Endothelial cell of umbilical vein (primary cell): Measurements from ENCODE around the gene TSPOAP1. TPM values are rescaled to one million over a fixed set of nuclear protein-coding genes. Genes with fewer than 3 reads are reported as not detected.

Experiments used
- BruUV-seq: library from RNA; stranded (reverse); fragments of 400-500 nt; replicated peaks from 2 replicates; lab custom pipeline; 2021; lab: Mats Ljungman, UMichigan
- CTCF ChIA-PET: fragments of 300-600, 350-600 bp; sonication (Branson Sonifier 250); formaldehyde crosslinking; loops from one replicate; lab custom pipeline; 2021; ENCODE audit warnings: antibody characterized with exemption, inconsistent platforms; lab: Charles Lee
- POLR2A ChIA-PET: fragments of 300-600, 350-600 bp; sonication (Branson Sonifier 250); formaldehyde crosslinking; loops from one replicate; lab custom pipeline; 2021; ENCODE audit warnings: antibody characterized with exemption, inconsistent platforms; lab: Charles Lee
- DNase-seq: peaks from one replicate; pipeline ENCODE4 v3.0.0-alpha.2; 2011; ENCODE audit warnings: low read depth, low spot score
- FAIRE-seq: peaks from 2 replicates; lab custom pipeline; 2011; peaks lifted over from hg19 to GRCh38; lab: Jason Lieb, UNC
- H2AFZ ChIP-seq: 2 replicates; pipeline ENCODE4 v1.6.0; 2012; ENCODE audit warnings: low read depth, low read length, control low read depth, inconsistent platforms
- H3K27ac ChIP-seq: 2 replicates; pipeline ENCODE4 v1.5.1; 2011; ENCODE audit warnings: low read depth, mild to moderate bottlenecking, control low read depth, low read length, moderate library complexity; ENCODE audit not compliant: insufficient read depth
- H3K27me3 ChIP-seq, 2 experiments: 2 replicates each; pipeline versions ENCODE4 v1.6.0 to v1.6.1; 2011; ENCODE audit warnings: low read length in 2 of 2, mixed read lengths in 1 of 2; ENCODE audit not compliant: control insufficient read depth in 2 of 2, insufficient read depth in 2 of 2
- H3K36me3 ChIP-seq, 2 experiments: 2 replicates in 1 of 2; 3 replicates in 1 of 2; pipeline ENCODE4 v1.5.1; 2011; ENCODE audit warnings: low read length in 2 of 2, mild to moderate bottlenecking in 1 of 2, moderate library complexity in 1 of 2; ENCODE audit not compliant: control insufficient read depth in 2 of 2, insufficient read depth in 2 of 2; ENCODE audit errors: extremely low read depth in 1 of 2
- H3K4me1 ChIP-seq: 3 replicates; pipeline ENCODE4 v1.5.1; 2011; ENCODE audit warnings: mild to moderate bottlenecking, low read length; ENCODE audit not compliant: control insufficient read depth, insufficient read depth; ENCODE audit errors: extremely low read depth
- H3K4me2 ChIP-seq: 2 replicates; pipeline ENCODE4 v1.6.1; 2011; ENCODE audit warnings: low read length, control low read depth, mixed read lengths; ENCODE audit not compliant: insufficient read depth
- H3K4me3 ChIP-seq, 3 experiments: fragments of 200-600 bp in 1 of 3; sonication (generic), shearing (Covaris generic) in 1 of 3; replicated peaks in 1 of 3; 2 replicates each; pipeline ENCODE4 v1.5.1; 2011 to 2016; ENCODE audit warnings: control low read depth in 3 of 3, low read length in 3 of 3, mild to moderate bottlenecking in 2 of 3, inconsistent platforms in 1 of 3, low read depth in 1 of 3, moderate library complexity in 1 of 3; ENCODE audit not compliant: insufficient read depth in 1 of 3
- H3K79me2 ChIP-seq: 2 replicates; pipeline ENCODE4 v1.6.0; 2012; ENCODE audit warnings: low read length, inconsistent platforms; ENCODE audit not compliant: control insufficient read depth, insufficient read depth
- H3K9ac ChIP-seq: replicated peaks from 2 replicates; pipeline ENCODE3; 2011; ENCODE audit warnings: low read length, control low read depth; ENCODE audit not compliant: insufficient read depth; ENCODE audit errors: extremely low read depth
- H3K9me1 ChIP-seq: replicated peaks from 3 replicates; pipeline ENCODE4 v1.6.0; 2011; ENCODE audit warnings: mild to moderate bottlenecking, low read length; ENCODE audit not compliant: control insufficient read depth, insufficient read depth; ENCODE audit errors: extremely low read depth
- H3K9me3 ChIP-seq: replicated peaks from 2 replicates; pipeline ENCODE4 v1.5.1; 2012; ENCODE audit warnings: low read length, inconsistent platforms; ENCODE audit not compliant: control insufficient read depth, insufficient read depth
- H4K20me1 ChIP-seq: replicated peaks from 2 replicates; pipeline ENCODE3; 2011; ENCODE audit warnings: mild to moderate bottlenecking, low read length; ENCODE audit not compliant: control insufficient read depth, insufficient read depth; ENCODE audit errors: extremely low read depth
- CTCF ChIP-seq, 2 donors: IDR thresholded peaks; 1 replicate in 1 of 2; 2 replicates in 1 of 2; pipeline ENCODE4 v1.5.1; 2011; ENCODE audit warnings: low read length in 2 of 2, mild to moderate bottlenecking in 2 of 2, moderate library complexity in 2 of 2, control low read depth in 1 of 2, inconsistent platforms in 1 of 2, low read depth in 1 of 2; ENCODE audit not compliant: insufficient read depth in 1 of 2; ENCODE audit errors: extremely low read depth in 1 of 2
- EZH2 ChIP-seq: IDR thresholded peaks from 2 replicates; pipeline ENCODE4 v1.6.1; 2012; ENCODE audit warnings: borderline replicate concordance, low read depth, mild to moderate bottlenecking, moderate library complexity, low read length, inconsistent platforms; ENCODE audit not compliant: severe bottlenecking
- FOS ChIP-seq: IDR thresholded peaks from 2 replicates; pipeline ENCODE4 v1.6.1; 2011; ENCODE audit warnings: mild to moderate bottlenecking, low read length, moderate library complexity, borderline replicate concordance; ENCODE audit not compliant: insufficient read depth
- GATA2 ChIP-seq: IDR thresholded peaks from 2 replicates; pipeline ENCODE4 v1.7.0; 2011; ENCODE audit warnings: low read depth, mild to moderate bottlenecking, moderate library complexity, mixed read lengths, low read length; ENCODE audit not compliant: insufficient read length, insufficient read depth
- JUN ChIP-seq: IDR thresholded peaks from 2 replicates; pipeline ENCODE4 v1.6.1; 2011; ENCODE audit warnings: borderline replicate concordance, low read depth; ENCODE audit not compliant: insufficient read length, insufficient read depth
- MYC ChIP-seq: IDR thresholded peaks from one replicate; pipeline ENCODE4 v1.6.1; 2011; ENCODE audit warnings: mild to moderate bottlenecking, low read depth, low read length
- POLR2A ChIP-seq: IDR thresholded peaks from 2 replicates; pipeline ENCODE4 v1.6.1; 2012; ENCODE audit warnings: low read depth, mild to moderate bottlenecking, control low read depth, low read length
- POLR2AphosphoS5 ChIP-seq: IDR thresholded peaks from 2 replicates; pipeline ENCODE4 v1.6.1; 2012; ENCODE audit warnings: low read depth, mild to moderate bottlenecking, control low read depth, low read length, moderate library complexity; ENCODE audit not compliant: insufficient read depth
- dilution Hi-C: fragments of 300-500 bp; cut with MboI; formaldehyde crosslinking; loops from one replicate; pipeline ENCODE4 v1.15.0; 2019; ENCODE audit warnings: low sequenced_read_pairs; ENCODE audit not compliant: extremely low pct_ligation_motif_present
- intact Hi-C: fragments of 100-400 bp; cut with micrococcal nuclease; formaldehyde crosslinking; loops from one replicate; pipeline ENCODE4 v1.10.0; 2022
- polyA plus RNA-seq, 4 experiments: library from polyadenylated mRNA; depleted of rRNA in 3 of 4; stranded (reverse) in 3 of 4; unstranded in 1 of 4; fragments of >200 nt; gene quantifications; 2 replicates each; pipeline versions ENCODE4 v1.2.1 to v1.2.3, GENCODE V29; 2011 to 2012; ENCODE audit warnings: missing spikeins in 1 of 4
- total RNA-seq: library from RNA; stranded (reverse); gene quantifications from 2 replicates; pipeline ENCODE4 v1.2.3, GENCODE V29; 2021
- TF ChIP-seq, protein P1 (sequence below): IDR thresholded peaks from 2 replicates; pipeline ENCODE4 v1.6.1; 2011; ENCODE audit not compliant: insufficient read depth, insufficient read length

TSPOAP1 gene
- total and polyA plus RNA-seq, 2 donors (not counting 3 experiments of a cell fraction or from before 2014, with no cell fraction given) = not detected

DNA sequence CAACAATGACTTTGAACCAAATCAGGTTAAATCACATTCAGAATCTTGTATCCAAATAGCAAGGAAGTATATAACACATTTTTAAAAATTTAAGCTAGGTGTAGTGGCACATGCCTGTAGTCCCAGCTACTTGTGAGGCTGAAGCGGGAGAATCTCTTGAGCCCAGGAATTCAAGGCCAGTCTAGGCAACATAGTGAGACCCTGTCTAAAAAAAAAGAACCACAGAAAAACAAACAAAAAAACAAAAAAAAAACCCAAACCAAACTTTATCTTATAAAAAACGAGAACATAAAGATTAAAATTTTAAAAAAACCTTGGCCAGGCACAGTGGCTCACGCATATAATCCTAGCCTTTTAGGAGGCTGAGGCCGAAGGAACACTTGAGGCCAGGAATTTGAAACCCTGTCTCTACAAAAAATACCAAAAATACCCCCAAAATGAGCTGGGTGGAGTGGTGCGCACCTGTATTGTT is 11.8 kb upstream of the TSPOAP1 start:
- Histone ChIP-seq H2AFZ (no peak overlapping the region), H3K79me2 (no peaks in the 10 kb centered on the region), H3K9me3 (no peaks in the 10 kb centered on the region), H3K36me3 (peaks cover 3 to 5% of the 10 kb centered on the region in 2 experiments), H3K4me1 (peaks cover 4% of the 10 kb centered on the region), H3K27me3 (no peaks in the 10 kb centered on the region), H3K27ac (no peak overlapping the region), H3K4me3 (no peak overlapping the region), H4K20me1 (no peaks in the 10 kb centered on the region), H3K9me1 (no peaks in the 10 kb centered on the region), H3K9ac (no peak overlapping the region), H3K4me2 (no peak overlapping the region)
- TF ChIP-seq POLR2A (no peak), CTCF (IDR thresholded peaks at IDR 0.05; ENCODE audit: extremely low read depth in 1 of 2, insufficient read depth in 1 of 2, low read depth in 1 of 2, low read length in 2 of 2) (no peak), MYC (no peak), GATA2 (no peak)
- dilution Hi-C loops = no loop called here
- intact Hi-C loops = no loop called here
- DNase-seq (no peak), FAIRE-seq (no peak)
- no TSS peak for BruUV-seq
- ChIA-PET POLR2A (interaction anchor here (3.2 kb wide), 1 partner anchor 12 kb away, joined by 12 read pairs; the partner anchor contains the start of gene SUPT4H1), CTCF (interaction anchor here (1.8 kb wide), 1 partner anchor 12 kb away, joined by 6 read pairs; the partner anchor contains the start of gene SUPT4H1)

GRCh38 chr17:58339755-58340404 is 11.3 kb upstream of the TSPOAP1 start:
- BruUV-seq = no TSS peak
- Histone ChIP-seq H2AFZ (peak overlapping the region; percentile 75), H3K27me3 (no peaks in the 10 kb centered on the region), H3K4me3 (no peak overlapping the region), H3K36me3 (peaks cover 3% of the 10 kb centered on the region in 2 experiments), H3K9me3 (no peaks in the 10 kb centered on the region), H3K9me1 (no peaks in the 10 kb centered on the region), H3K27ac (no peak overlapping the region), H4K20me1 (no peaks in the 10 kb centered on the region), H3K4me1 (peaks cover 4% of the 10 kb centered on the region), H3K79me2 (no peaks in the 10 kb centered on the region), H3K9ac (no peak overlapping the region), H3K4me2 (no peak overlapping the region)
- ChIA-PET CTCF (interaction anchor here (0.7 kb wide), 1 partner anchor 22 kb away, joined by 4 read pairs; no protein-coding TSS in a partner anchor), POLR2A (interaction anchor here (0.6 to 3.2 kb wide), 2 partner anchors 12 to 656 kb away, joined by 3 to 12 read pairs; partner anchors contain the start of gene SUPT4H1)
- TF ChIP-seq EZH2 = no peak
- no peak for TF ChIP-seq FOS
- TF ChIP-seq MYC = no peak
- TF ChIP-seq CTCF (IDR thresholded peaks at IDR 0.05; ENCODE audit: extremely low read depth in 1 of 2, insufficient read depth in 1 of 2, low read depth in 1 of 2, low read length in 2 of 2) = no peak
- no peak for TF ChIP-seq GATA2
- no peak for TF ChIP-seq JUN
- TF ChIP-seq, protein P1, sequence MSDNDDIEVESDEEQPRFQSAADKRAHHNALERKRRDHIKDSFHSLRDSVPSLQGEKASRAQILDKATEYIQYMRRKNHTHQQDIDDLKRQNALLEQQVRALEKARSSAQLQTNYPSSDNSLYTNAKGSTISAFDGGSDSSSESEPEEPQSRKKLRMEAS = no peak
- no peak for TF ChIP-seq POLR2A
- no peak for TF ChIP-seq POLR2AphosphoS5
- FAIRE-seq (no peak), DNase-seq (no peak)
- intact Hi-C loops (no loop called here), dilution Hi-C loops (no loop called here)
